ENCODE results near the gene OR6V1.

DNA sequence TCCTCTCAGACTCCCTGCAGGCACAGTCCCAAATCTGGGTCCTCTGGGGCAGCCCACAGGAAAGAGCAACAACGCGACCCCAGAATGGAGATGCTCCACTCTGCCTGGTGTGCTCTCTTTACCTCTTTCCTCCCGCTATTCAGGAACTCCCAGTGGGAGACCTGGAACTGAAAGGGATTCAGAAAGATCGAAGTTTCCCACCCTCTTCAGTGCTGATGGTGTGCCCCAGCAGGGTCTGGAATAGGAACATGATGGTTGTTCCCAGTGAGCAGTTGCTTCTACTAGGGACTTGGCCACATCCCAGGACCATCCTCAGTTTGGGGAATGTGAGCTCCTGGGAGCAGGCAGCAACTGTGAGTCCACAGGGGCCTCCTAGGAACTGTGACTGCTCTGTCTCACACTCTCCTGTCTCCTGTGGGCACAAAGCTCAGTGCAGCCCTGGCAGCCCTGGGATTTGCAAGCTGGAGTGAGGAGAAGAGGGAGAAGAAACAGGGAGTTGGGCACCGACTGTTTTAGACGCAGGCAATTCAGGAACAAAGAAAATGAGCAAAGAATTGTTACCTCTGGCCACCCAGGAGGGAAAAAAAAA lies 17.9 kb downstream of the OR6V1 start:
- TF ChIP-seq, protein P1, sequence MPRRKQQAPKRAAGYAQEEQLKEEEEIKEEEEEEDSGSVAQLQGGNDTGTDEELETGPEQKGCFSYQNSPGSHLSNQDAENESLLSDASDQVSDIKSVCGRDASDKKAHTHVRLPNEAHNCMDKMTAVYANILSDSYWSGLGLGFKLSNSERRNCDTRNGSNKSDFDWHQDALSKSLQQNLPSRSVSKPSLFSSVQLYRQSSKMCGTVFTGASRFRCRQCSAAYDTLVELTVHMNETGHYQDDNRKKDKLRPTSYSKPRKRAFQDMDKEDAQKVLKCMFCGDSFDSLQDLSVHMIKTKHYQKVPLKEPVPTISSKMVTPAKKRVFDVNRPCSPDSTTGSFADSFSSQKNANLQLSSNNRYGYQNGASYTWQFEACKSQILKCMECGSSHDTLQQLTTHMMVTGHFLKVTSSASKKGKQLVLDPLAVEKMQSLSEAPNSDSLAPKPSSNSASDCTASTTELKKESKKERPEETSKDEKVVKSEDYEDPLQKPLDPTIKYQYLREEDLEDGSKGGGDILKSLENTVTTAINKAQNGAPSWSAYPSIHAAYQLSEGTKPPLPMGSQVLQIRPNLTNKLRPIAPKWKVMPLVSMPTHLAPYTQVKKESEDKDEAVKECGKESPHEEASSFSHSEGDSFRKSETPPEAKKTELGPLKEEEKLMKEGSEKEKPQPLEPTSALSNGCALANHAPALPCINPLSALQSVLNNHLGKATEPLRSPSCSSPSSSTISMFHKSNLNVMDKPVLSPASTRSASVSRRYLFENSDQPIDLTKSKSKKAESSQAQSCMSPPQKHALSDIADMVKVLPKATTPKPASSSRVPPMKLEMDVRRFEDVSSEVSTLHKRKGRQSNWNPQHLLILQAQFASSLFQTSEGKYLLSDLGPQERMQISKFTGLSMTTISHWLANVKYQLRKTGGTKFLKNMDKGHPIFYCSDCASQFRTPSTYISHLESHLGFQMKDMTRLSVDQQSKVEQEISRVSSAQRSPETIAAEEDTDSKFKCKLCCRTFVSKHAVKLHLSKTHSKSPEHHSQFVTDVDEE (CRISPR knock-in tag; IDR thresholded peaks at IDR 0.05): no peak
- TF ChIP-seq RARB (CRISPR knock-in tag; IDR thresholded peaks at IDR 0.05): no peak
- no peak for TF ChIP-seq ARNTL (CRISPR knock-in tag; IDR thresholded peaks at IDR 0.05; ENCODE audit: borderline replicate concordance, low read depth)
- no peak for TF ChIP-seq ZFP3 (CRISPR knock-in tag; IDR thresholded peaks at IDR 0.05)
- TF ChIP-seq CSDC2 (CRISPR knock-in tag; IDR thresholded peaks at IDR 0.05): no peak
- TF ChIP-seq, protein P2, sequence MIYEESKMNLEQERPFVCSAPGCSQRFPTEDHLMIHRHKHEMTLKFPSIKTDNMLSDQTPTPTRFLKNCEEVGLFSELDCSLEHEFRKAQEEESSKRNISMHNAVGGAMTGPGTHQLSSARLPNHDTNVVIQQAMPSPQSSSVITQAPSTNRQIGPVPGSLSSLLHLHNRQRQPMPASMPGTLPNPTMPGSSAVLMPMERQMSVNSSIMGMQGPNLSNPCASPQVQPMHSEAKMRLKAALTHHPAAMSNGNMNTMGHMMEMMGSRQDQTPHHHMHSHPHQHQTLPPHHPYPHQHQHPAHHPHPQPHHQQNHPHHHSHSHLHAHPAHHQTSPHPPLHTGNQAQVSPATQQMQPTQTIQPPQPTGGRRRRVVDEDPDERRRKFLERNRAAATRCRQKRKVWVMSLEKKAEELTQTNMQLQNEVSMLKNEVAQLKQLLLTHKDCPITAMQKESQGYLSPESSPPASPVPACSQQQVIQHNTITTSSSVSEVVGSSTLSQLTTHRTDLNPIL (CRISPR knock-in tag; IDR thresholded peaks at IDR 0.05; ENCODE audit: low read depth): no peak
- TF ChIP-seq, protein P3, sequence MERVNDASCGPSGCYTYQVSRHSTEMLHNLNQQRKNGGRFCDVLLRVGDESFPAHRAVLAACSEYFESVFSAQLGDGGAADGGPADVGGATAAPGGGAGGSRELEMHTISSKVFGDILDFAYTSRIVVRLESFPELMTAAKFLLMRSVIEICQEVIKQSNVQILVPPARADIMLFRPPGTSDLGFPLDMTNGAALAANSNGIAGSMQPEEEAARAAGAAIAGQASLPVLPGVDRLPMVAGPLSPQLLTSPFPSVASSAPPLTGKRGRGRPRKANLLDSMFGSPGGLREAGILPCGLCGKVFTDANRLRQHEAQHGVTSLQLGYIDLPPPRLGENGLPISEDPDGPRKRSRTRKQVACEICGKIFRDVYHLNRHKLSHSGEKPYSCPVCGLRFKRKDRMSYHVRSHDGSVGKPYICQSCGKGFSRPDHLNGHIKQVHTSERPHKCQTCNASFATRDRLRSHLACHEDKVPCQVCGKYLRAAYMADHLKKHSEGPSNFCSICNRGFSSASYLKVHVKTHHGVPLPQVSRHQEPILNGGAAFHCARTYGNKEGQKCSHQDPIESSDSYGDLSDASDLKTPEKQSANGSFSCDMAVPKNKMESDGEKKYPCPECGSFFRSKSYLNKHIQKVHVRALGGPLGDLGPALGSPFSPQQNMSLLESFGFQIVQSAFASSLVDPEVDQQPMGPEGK (CRISPR knock-in tag; IDR thresholded peaks at IDR 0.05; ENCODE audit: borderline replicate concordance): no peak
- no peak for TF ChIP-seq ISL1 (CRISPR knock-in tag; IDR thresholded peaks at IDR 0.05)
- no peak for TF ChIP-seq OSR1 (CRISPR knock-in tag; IDR thresholded peaks at IDR 0.05)
